Common myeloid progenitor, CD34-positive (primary cell): ENCODE measurements around the gene GRXCR1.

Source experiments
- CTCF ChIA-PET: fragments of 350-600 bp; sonication (Branson Sonifier 250); formaldehyde crosslinking; loops from one replicate; lab custom pipeline; 2021; ENCODE audit warnings: antibody characterized with exemption; lab: Charles Lee
- POLR2A ChIA-PET: fragments of 350-600 bp; sonication (Branson Sonifier 250); formaldehyde crosslinking; loops from one replicate; lab custom pipeline; 2021; ENCODE audit warnings: antibody characterized with exemption; lab: Charles Lee
- DNase-seq, 3 donors: peaks; one replicate each; pipeline versions ENCODE4 v3.0.0 to v3.0.0-alpha.2; 2013
- H3K27ac ChIP-seq, 2 experiments: 1 replicate in 1 of 2; 2 replicates in 1 of 2; pipeline ENCODE4 v1.7.0; 2013; ENCODE audit warnings: inconsistent platforms in 2 of 2, low read length in 2 of 2, mild to moderate bottlenecking in 2 of 2, low read depth in 1 of 2, moderate library complexity in 1 of 2; ENCODE audit not compliant: severe bottlenecking in 2 of 2, insufficient read depth in 1 of 2, poor library complexity in 1 of 2
- H3K27me3 ChIP-seq, 5 experiments: replicated peaks in 2 of 5; 1 replicate in 3 of 5; 2 replicates in 2 of 5; pipeline versions ENCODE4 v1.6.1 to v1.7.0; 2013; ENCODE audit warnings: low read length in 4 of 5, mild to moderate bottlenecking in 2 of 5, moderate library complexity in 2 of 5, inconsistent platforms in 1 of 5; ENCODE audit not compliant: insufficient read depth in 5 of 5, control insufficient read depth in 4 of 5
- H3K36me3 ChIP-seq, 4 experiments: 1 replicate in 2 of 4; 2 replicates in 2 of 4; pipeline versions ENCODE4 v1.6.1 to v1.7.0; 2013; ENCODE audit warnings: low read length in 3 of 4, control low read depth in 1 of 4, mild to moderate bottlenecking in 1 of 4; ENCODE audit not compliant: control insufficient read depth in 4 of 4, insufficient read depth in 4 of 4
- H3K4me1 ChIP-seq, 4 experiments: 1 replicate in 3 of 4; 2 replicates in 1 of 4; pipeline versions ENCODE4 v1.6.1 to v1.7.1; 2013; ENCODE audit warnings: low read length in 3 of 4, mild to moderate bottlenecking in 3 of 4, control low read depth in 1 of 4, inconsistent platforms in 1 of 4, moderate library complexity in 1 of 4; ENCODE audit not compliant: control insufficient read depth in 4 of 4, insufficient read depth in 4 of 4; ENCODE audit errors: control extremely low read depth in 1 of 4
- H3K4me3 ChIP-seq, 7 experiments: 1 replicate in 4 of 7; 2 replicates in 3 of 7; pipeline versions ENCODE4 v1.5.1 to v1.7.0; 2013; ENCODE audit warnings: mild to moderate bottlenecking in 7 of 7, low read length in 6 of 7, moderate library complexity in 6 of 7, inconsistent platforms in 2 of 7, low read depth in 2 of 7, control low read depth in 1 of 7; ENCODE audit not compliant: insufficient read depth in 4 of 7, control insufficient read depth in 1 of 7; ENCODE audit errors: extremely low read depth in 1 of 7
- H3K9me3 ChIP-seq, 5 experiments: 1 replicate in 4 of 5; 2 replicates in 1 of 5; pipeline versions ENCODE4 v1.6.1 to v1.7.1; 2013; ENCODE audit warnings: low read length in 4 of 5, mild to moderate bottlenecking in 2 of 5, inconsistent platforms in 1 of 5, low read depth in 1 of 5, moderate library complexity in 1 of 5; ENCODE audit not compliant: control insufficient read depth in 4 of 5, insufficient read depth in 2 of 5; ENCODE audit errors: control extremely low read depth in 1 of 5
- WGBS: methylation state at CpG from one replicate; pipeline ENCODE4 v1.1.5; 2013; ENCODE audit not compliant: insufficient coverage; 5-methylcytosine and 5-hydroxymethylcytosine counted together

The GRXCR1 gene

GRCh38 chr4:43047058-43047457 lies 154.5 kb downstream of the GRXCR1 start:
- H3K27ac ChIP-seq: no peak overlapping the region
- WGBS: 78% methylated on average over 1 of the region's 1 CpG
- no peaks in the 10 kb centered on the region for H3K36me3 ChIP-seq
- CTCF ChIA-PET: no interaction called here
- no peak for DNase-seq
- POLR2A ChIA-PET: no interaction called here
- peaks cover 0 to 2% (median 0%) of the 10 kb centered on the region in 5 experiments for H3K9me3 ChIP-seq
- H3K4me3 ChIP-seq: no peak overlapping the region
- H3K27me3 ChIP-seq: peaks cover 0 to 18% (median 4%) of the 10 kb centered on the region in 5 experiments
- no peaks in the 10 kb centered on the region for H3K4me1 ChIP-seq

GRCh38 chr4:43048570-43048969 lies 156.1 kb downstream of the GRXCR1 start:
- H3K27me3 ChIP-seq: peaks cover 0 to 24% (median 6%) of the 10 kb centered on the region in 5 experiments
- WGBS: 75% methylated on average over 2 of the region's 5 CpGs
- POLR2A ChIA-PET: no interaction called here
- H3K4me3 ChIP-seq: no peak overlapping the region
- H3K36me3 ChIP-seq: no peaks in the 10 kb centered on the region
- H3K4me1 ChIP-seq: no peaks in the 10 kb centered on the region
- no peak overlapping the region for H3K27ac ChIP-seq
- peaks cover 0 to 4% (median 2%) of the 10 kb centered on the region in 5 experiments for H3K9me3 ChIP-seq
- no peak for DNase-seq
- CTCF ChIA-PET: no interaction called here

GRCh38 chr4:43049326-43049725 lies 156.8 kb downstream of the GRXCR1 start:
- H3K4me1 ChIP-seq: no peaks in the 10 kb centered on the region
- ChIA-PET POLR2A (no interaction called here), CTCF (no interaction called here)

GRCh38 chr4:43066415-43066814 lies 173.9 kb downstream of the GRXCR1 start:
- POLR2A ChIA-PET: no interaction called here
- CTCF ChIA-PET: no interaction called here

More at GRCh38 chr4:43049326-43049725, 156.8 kb downstream of the GRXCR1 start:
- Histone ChIP-seq H3K9me3 (peaks cover 0 to 4% (median 0%) of the 10 kb centered on the region in 5 experiments), H3K4me3 (no peak overlapping the region), H3K36me3 (no peaks in the 10 kb centered on the region), H3K27ac (no peak overlapping the region), H3K27me3 (peaks cover 0 to 28% (median 6%) of the 10 kb centered on the region in 5 experiments)
- DNase-seq: no peak

GRCh38 chr4:43071069-43071468 lies 178.6 kb downstream of the GRXCR1 start:
- CTCF ChIA-PET: interaction anchor here (1.1 kb wide), 1 partner anchor 61 kb away, joined by 3 read pairs; no protein-coding TSS in a partner anchor
- Histone ChIP-seq H3K4me1 (no peaks in the 10 kb centered on the region), H3K9me3 (peaks cover 0 to 10% (median 0%) of the 10 kb centered on the region in 5 experiments), H3K27me3 (no peaks in the 10 kb centered on the region), H3K36me3 (no peaks in the 10 kb centered on the region), H3K4me3 (no peak overlapping the region), H3K27ac (no peak overlapping the region)
- POLR2A ChIA-PET: no interaction called here
- DNase-seq: no peak
- 92% methylated on average over 6 of the region's 6 CpGs for WGBS

More at GRCh38 chr4:43066415-43066814, 173.9 kb downstream of the GRXCR1 start:
- H3K9me3 ChIP-seq: no peaks in the 10 kb centered on the region
- peaks cover 0 to 3% (median 0%) of the 10 kb centered on the region in 5 experiments for H3K27me3 ChIP-seq
- H3K4me1 ChIP-seq: no peaks in the 10 kb centered on the region
- H3K27ac ChIP-seq: no peak overlapping the region
- no peaks in the 10 kb centered on the region for H3K36me3 ChIP-seq
- H3K4me3 ChIP-seq: no peak overlapping the region
- no peak for DNase-seq
